Keratinocyte (primary cell): ENCODE measurements around the gene SLC5A8. TPM values are rescaled to one million over a fixed set of nuclear protein-coding genes. Genes with fewer than 3 reads are reported as not detected.

Experiments used
- DNase-seq: peaks from one replicate; pipeline ENCODE4 v3.0.0-alpha.2; 2011; ENCODE audit warnings: low read depth, missing footprints, low spot score
- FAIRE-seq: peaks from 2 replicates; lab custom pipeline; 2011; peaks lifted over from hg19 to GRCh38; lab: Jason Lieb, UNC
- H2AFZ ChIP-seq: 2 replicates; pipeline ENCODE4 v1.6.0; 2012; ENCODE audit warnings: low read length, control low read depth, inconsistent platforms; ENCODE audit not compliant: control insufficient read depth
- H3K27ac ChIP-seq: 2 replicates; pipeline ENCODE4 v1.5.1; 2011; ENCODE audit warnings: low read length; ENCODE audit not compliant: control insufficient read depth, insufficient read depth
- H3K27me3 ChIP-seq: 3 replicates; pipeline ENCODE4 v1.6.0; 2011; ENCODE audit warnings: low read length; ENCODE audit not compliant: control insufficient read depth, insufficient read depth; ENCODE audit errors: extremely low read depth
- H3K36me3 ChIP-seq, 2 experiments: 2 replicates in 1 of 2; 3 replicates in 1 of 2; pipeline ENCODE4 v1.5.1; 2011; ENCODE audit warnings: low read length in 2 of 2, mild to moderate bottlenecking in 1 of 2; ENCODE audit not compliant: control insufficient read depth in 2 of 2, insufficient read depth in 2 of 2; ENCODE audit errors: extremely low read depth in 1 of 2
- H3K4me1 ChIP-seq: 3 replicates; pipeline ENCODE4 v1.5.1; 2011; ENCODE audit warnings: low read length; ENCODE audit not compliant: control insufficient read depth, insufficient read depth; ENCODE audit errors: extremely low read depth
- H3K4me2 ChIP-seq: 3 replicates; pipeline ENCODE4 v1.6.0; 2011; ENCODE audit warnings: low read depth, low read length; ENCODE audit not compliant: control insufficient read depth, insufficient read depth; ENCODE audit errors: extremely low read depth
- H3K4me3 ChIP-seq, 3 experiments: fragments of 200-600 bp in 1 of 3; sonication (generic) in 1 of 3; 2 replicates in 2 of 3; 3 replicates in 1 of 3; pipeline ENCODE4 v1.5.1; 2011 to 2016; ENCODE audit warnings: low read length in 3 of 3, mild to moderate bottlenecking in 3 of 3, control low read depth in 2 of 3, inconsistent platforms in 1 of 3, low read depth in 1 of 3, mixed read lengths in 1 of 3, mixed run types in 1 of 3, moderate library complexity in 1 of 3; ENCODE audit not compliant: control insufficient read depth in 2 of 3, insufficient read depth in 2 of 3; ENCODE audit errors: extremely low read depth in 1 of 3
- H3K79me2 ChIP-seq: 2 replicates; pipeline ENCODE4 v1.6.0; 2012; ENCODE audit warnings: low read length; ENCODE audit not compliant: control insufficient read depth, insufficient read depth
- H3K9ac ChIP-seq: 3 replicates; pipeline ENCODE4 v1.6.0; 2011; ENCODE audit warnings: low read length; ENCODE audit not compliant: control insufficient read depth, insufficient read depth; ENCODE audit errors: extremely low read depth
- H3K9me1 ChIP-seq: 3 replicates; pipeline ENCODE4 v1.6.0; 2011; ENCODE audit warnings: low read length; ENCODE audit not compliant: control insufficient read depth, insufficient read depth; ENCODE audit errors: extremely low read depth
- H3K9me3 ChIP-seq: 2 replicates; pipeline ENCODE4 v1.5.1; 2012; ENCODE audit warnings: low read depth, low read length; ENCODE audit not compliant: control insufficient read depth
- H4K20me1 ChIP-seq: 3 replicates; pipeline ENCODE4 v1.6.0; 2011; ENCODE audit warnings: low read length; ENCODE audit not compliant: control insufficient read depth, insufficient read depth; ENCODE audit errors: extremely low read depth
- CTCF ChIP-seq, 3 experiments: IDR thresholded peaks in 1 of 3; conservative IDR thresholded peaks in 1 of 3; optimal IDR thresholded peaks in 1 of 3; 2 replicates in 2 of 3; 3 replicates in 1 of 3; pipeline versions ENCODE3 to v1.5.1; 2011; ENCODE audit warnings: low read length in 3 of 3, mild to moderate bottlenecking in 3 of 3, moderate library complexity in 2 of 3, control low read depth in 1 of 3, inconsistent platforms in 1 of 3; ENCODE audit not compliant: insufficient read depth in 2 of 3; ENCODE audit errors: extremely low read depth in 1 of 3
- EZH2 ChIP-seq: IDR thresholded peaks from one replicate; pipeline ENCODE4 v1.6.1; 2012; ENCODE audit warnings: inconsistent platforms, mild to moderate bottlenecking, low read length, moderate library complexity
- dilution Hi-C: fragments of 300-500 bp; cut with MboI; formaldehyde crosslinking; loops from one replicate; pipeline ENCODE4 v1.7.0; 2020; ENCODE audit warnings: low sequenced_read_pairs; ENCODE audit not compliant: extremely low pct_ligation_motif_present
- polyA minus RNA-seq, 3 experiments: library from RNA; depleted of rRNA, polyadenylated mRNA; stranded (reverse); fragments of >200 nt; gene quantifications; 1 replicate in 1 of 3; 2 replicates in 1 of 3; 3 replicates in 1 of 3; pipeline ENCODE4 v1.2.3, GENCODE V29; 2011
- polyA plus RNA-seq, 5 experiments: library from polyadenylated mRNA; depleted of rRNA in 3 of 5; stranded (reverse) in 3 of 5; stranded (forward) in 1 of 5; unstranded in 1 of 5; fragments of >200 nt; gene quantifications; 1 replicate in 1 of 5; 2 replicates in 3 of 5; 3 replicates in 1 of 5; pipeline versions ENCODE4 v1.2.1 to v1.2.3, GENCODE V29; 2011 to 2012; ENCODE audit warnings: missing spikeins in 2 of 5, low read depth in 1 of 5, low replicate concordance in 1 of 5

The SLC5A8 gene
- not detected in 3 replicates for polyA plus RNA-seq
- not detected for polyA plus RNA-seq (2011; ENCODE audit: low read depth)
- not detected in 2 replicates for polyA plus RNA-seq (2011; cell fraction: cytosol; rRNA removed)
- 0.03 TPM in 1 of 2 replicates, not detected in the other for polyA plus RNA-seq (2011; cell fraction: nucleus; rRNA removed)
- polyA plus RNA-seq (2012; ENCODE audit: low replicate concordance) = not detected in 2 replicates
- polyA minus RNA-seq = not detected in 3 replicates
- not detected for polyA minus RNA-seq (2011; cell fraction: cytosol; rRNA and poly(A)+ RNA removed)
- not detected in 2 replicates for polyA minus RNA-seq (2011; cell fraction: nucleus; rRNA and poly(A)+ RNA removed)

GRCh38 chr12:101209319-101210302 is at the start of gene SLC5A8:
TSS of gene SLC5A8 (minus strand) at chr12:101210238. CDS start at chr12:101209848, 390 bp downstream.
- Histone ChIP-seq H3K27me3 (peaks cover 17% of the 10 kb centered on the region), H3K27ac (no peak within 1 kb of the TSS), H3K36me3 (no peaks in the 10 kb centered on the region), H3K9me1 (no peaks in the 10 kb centered on the region), H3K9ac (no peak within 1 kb of the TSS), H3K9me3 (no peaks in the 10 kb centered on the region), H3K79me2 (no peaks in the 10 kb centered on the region), H3K4me1 (peaks cover 23% of the 10 kb centered on the region), H2AFZ (peak within 1 kb of the TSS; percentile 46), H3K4me3 (peak within 1 kb of the TSS; percentile 32 to 61 (median 41)), H4K20me1 (no peaks in the 10 kb centered on the region), H3K4me2 (peak within 1 kb of the TSS; percentile 71)
- FAIRE-seq (no peak), DNase-seq (no peak)
- TF ChIP-seq EZH2 (peak; percentile 61), CTCF (optimal IDR thresholded peaks at IDR 0.05 in 1 of 3, IDR thresholded peaks at IDR 0.05 in 1 of 3, conservative IDR thresholded peaks at IDR 0.05 in 1 of 3; ENCODE audit: extremely low read depth in 1 of 3, insufficient read depth in 2 of 3, low read length in 3 of 3) (no peak)
- dilution Hi-C loops = no loop called here

- Histone ChIP-seq H3K4me3 (no peak overlapping the region), H3K79me2 (no peaks in the 10 kb centered on the region), H4K20me1 (no peaks in the 10 kb centered on the region), H3K4me2 (no peak overlapping the region), H3K27ac (no peak overlapping the region), H3K9me3 (no peaks in the 10 kb centered on the region), H3K9ac (no peak overlapping the region), H3K4me1 (no peaks in the 10 kb centered on the region), H3K36me3 (no peaks in the 10 kb centered on the region), H3K9me1 (no peaks in the 10 kb centered on the region), H3K27me3 (peaks cover 4% of the 10 kb centered on the region), H2AFZ (no peak overlapping the region)
- dilution Hi-C loops = no loop called here
- DNase-seq = no peak
- no peak for FAIRE-seq
- TF ChIP-seq CTCF (optimal IDR thresholded peaks at IDR 0.05 in 1 of 3, IDR thresholded peaks at IDR 0.05 in 1 of 3, conservative IDR thresholded peaks at IDR 0.05 in 1 of 3; ENCODE audit: extremely low read depth in 1 of 3, insufficient read depth in 2 of 3, low read length in 3 of 3) = no peak
- TF ChIP-seq EZH2 = no peak
These were observed 47.3 kb upstream of the SLC5A8 start for GRCh38 chr12:101257357-101257756.
